HG03060 (cell line): Measurements from ENCODE around the gene PCGF6.
"Not testable (repeated sequence)": the region's sequence is repeated elsewhere in the genome, so short reads cannot be mapped to it uniquely, and the experiment has no call there.

Experiments used
- ATAC-seq: cut with Tn5 transposase; IDR thresholded peaks from one replicate; pipeline ENCODE4 v1.9.1; 2021; ENCODE audit warnings: low read depth, moderate number of reproducible peaks; ENCODE audit not compliant: unreplicated experiment

PCGF6 gene

GRCh38 chr10:103262229-103262628, 88.7 kb downstream of the PCGF6 start:
- no peak for ATAC-seq

GRCh38 chr10:103259989-103260388, 91.0 kb downstream of the PCGF6 start:
- no peak for ATAC-seq

- not testable (repeated sequence) for ATAC-seq
Measured at GRCh38 chr10:103258928-103259327, 92.0 kb downstream of the PCGF6 start.

- ATAC-seq = no peak
Measured at GRCh38 chr10:103257812-103258211, 93.1 kb downstream of the PCGF6 start.

- ATAC-seq = no peak
Measured at GRCh38 chr10:103256613-103257012, 94.3 kb downstream of the PCGF6 start.

- no peak for ATAC-seq
Measured at GRCh38 chr10:103254538-103255325, 96.2 kb downstream of the PCGF6 start.

- no peak for ATAC-seq
Measured at GRCh38 chr10:103254113-103254512, 96.8 kb downstream of the PCGF6 start.
